ENCODE measurements around the gene CENPA. TPM values are rescaled to one million over a fixed set of nuclear protein-coding genes. Genes with fewer than 3 reads are reported as not detected.
A peak's percentile ranks its signal among the peaks of the same experiment; 100 is the strongest.

Gene CENPA
- polyA plus RNA-seq, 1 of the 3 experiments (the other 2 are of a cell fraction) = 19.5 TPM

- TF ChIP-seq RFX5 (IDR thresholded peaks at IDR 0.05; ENCODE audit: low read length) = 0 out of 2 replicates have a peak, but pooled peaks have one; percentile 22
- TF ChIP-seq NFIC (IDR thresholded peaks at IDR 0.05; ENCODE audit: borderline replicate concordance) = no peak
- no peak for TF ChIP-seq JUND (IDR thresholded peaks at IDR 0.05)
- no peak for TF ChIP-seq MAX (IDR thresholded peaks at IDR 0.05; ENCODE audit: low read depth)
- peak; percentile 73 for TF ChIP-seq CHD2 (IDR thresholded peaks at IDR 0.05; ENCODE audit: low read length, partially characterized antibody)
- TF ChIP-seq TCF12 (IDR thresholded peaks at IDR 0.05) = no peak
- TF ChIP-seq, protein P1, sequence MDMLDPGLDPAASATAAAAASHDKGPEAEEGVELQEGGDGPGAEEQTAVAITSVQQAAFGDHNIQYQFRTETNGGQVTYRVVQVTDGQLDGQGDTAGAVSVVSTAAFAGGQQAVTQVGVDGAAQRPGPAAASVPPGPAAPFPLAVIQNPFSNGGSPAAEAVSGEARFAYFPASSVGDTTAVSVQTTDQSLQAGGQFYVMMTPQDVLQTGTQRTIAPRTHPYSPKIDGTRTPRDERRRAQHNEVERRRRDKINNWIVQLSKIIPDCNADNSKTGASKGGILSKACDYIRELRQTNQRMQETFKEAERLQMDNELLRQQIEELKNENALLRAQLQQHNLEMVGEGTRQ (IDR thresholded peaks at IDR 0.05; ENCODE audit: borderline replicate concordance, low read depth, low read length) = no peak
- no peak for TF ChIP-seq MEF2A (IDR thresholded peaks at IDR 0.05; ENCODE audit: borderline replicate concordance, low read depth)
- no peak for TF ChIP-seq ELF1 (IDR thresholded peaks at IDR 0.05)
- TF ChIP-seq YY1 (IDR thresholded peaks at IDR 0.05; ENCODE audit: low read depth) = no peak
- peak in 1 of 2 experiments; percentile 94; a peak in 2 of 4 replicates for TF ChIP-seq EP300 (IDR thresholded peaks at IDR 0.05; ENCODE audit: borderline replicate concordance in 1 of 2, low read depth in 1 of 2, low read length in 1 of 2)
- TF ChIP-seq TEAD4 (IDR thresholded peaks at IDR 0.05; ENCODE audit: borderline replicate concordance, insufficient read depth) = no peak
- no peak for TF ChIP-seq SMC3 (IDR thresholded peaks at IDR 0.05; ENCODE audit: low read depth, low read length)
- TF ChIP-seq REST (IDR thresholded peaks at IDR 0.05; ENCODE audit: low read depth, low read length) = no peak
Measured at GRCh38 chr2:26737221-26737620, 48.6 kb upstream of the CENPA start (continued).

- Histone ChIP-seq H3K9me2 (no peaks in the 10 kb centered on the region), H3K4me3 (ENCODE audit: low read depth in 2 of 2, low read length in 1 of 2) (no peak overlapping the region), H3K9ac (no peak overlapping the region), H3K27ac (ENCODE audit: low read depth in 2 of 2, low read length in 1 of 2) (no peak overlapping the region), H3K79me2 (ENCODE audit: insufficient read depth) (no peaks in the 10 kb centered on the region), H3K9me3 (no peaks in the 10 kb centered on the region), H3K4me2 (no peak overlapping the region), H4K20me1 (ENCODE audit: insufficient read depth) (no peaks in the 10 kb centered on the region), H3F3A (replicated peaks; ENCODE audit: insufficient read depth) (no peaks in the 10 kb centered on the region), H3K36me3 (replicated peaks in 1 of 2; ENCODE audit: control insufficient read depth in 1 of 2, insufficient read depth in 2 of 2, low read length in 1 of 2) (no peaks in the 10 kb centered on the region), H3K27me3 (ENCODE audit: insufficient read depth) (no peaks in the 10 kb centered on the region), H2AFZ (ENCODE audit: low read depth) (no peak overlapping the region), H3K4me1 (ENCODE audit: control insufficient read depth in 1 of 2, insufficient read depth in 2 of 2, low read depth in 1 of 2, low read length in 1 of 2) (peaks cover 0 to 18% of the 10 kb centered on the region in 2 experiments; a peak in 1 of 4 replicates)
- 48% methylated on average over 3 of the region's 4 CpGs for WGBS (ENCODE audit: low lambda C conversion rate)
- CTCF ChIA-PET = interaction anchor here (0.7 to 22.3 kb wide), 6 partner anchors 7 to 159 kb away, joined by 3 to 944 read pairs (median 32); no protein-coding TSS in a partner anchor
- TF ChIP-seq FOXM1 (IDR thresholded peaks at IDR 0.05; ENCODE audit: low read depth) = no peak
- peak; percentile 37; the same call in 1 of the 2 replicates for TF ChIP-seq GATA2 (CRISPR knock-in tag; IDR thresholded peaks at IDR 0.05)
- POLR2A ChIA-PET = no interaction called here
- peak; percentile 32 for DNase-seq
Measured at GRCh38 chr2:26738481-26738880, 47.4 kb upstream of the CENPA start.

Measured in SK-N-SH (cell line).